Stimulated activated effector memory CD8-positive, alpha-beta T cell treated with anti-CD3 and anti-CD28 coated beads, Interleukin-12 subunit alpha, Interleukin-12 subunit beta, amount 100 ng/mL, for 72 hours (primary cell): ENCODE data around the gene UBE2J1.
"Not testable (repeated sequence)": the region's sequence is repeated elsewhere in the genome, so short reads cannot be mapped to it uniquely, and the experiment has no call there.

Experiments
- ATAC-seq: fragments of 150-1000 bp; cut with Tn5 transposase; 2 replicates; pipeline ENCODE4 v1.10.0; 2021
- DNase-seq, 2 donors: peaks; one replicate each; pipeline ENCODE4 v3.0.0; 2021 to 2022; ENCODE audit warnings: low spot score in 2 of 2
- H3K27ac Mint-ChIP-seq: one replicate; pipeline ENCODE4 v1.8.0; 2022; ENCODE audit warnings: mild to moderate bottlenecking, mixed read lengths
- H3K36me3 Mint-ChIP-seq: one replicate; pipeline ENCODE4 v1.8.0; 2022; ENCODE audit warnings: mild to moderate bottlenecking, mixed read lengths
- H3K4me1 Mint-ChIP-seq: one replicate; pipeline ENCODE4 v1.8.0; 2022; ENCODE audit warnings: mixed read lengths
- H3K4me3 Mint-ChIP-seq: one replicate; pipeline ENCODE4 v1.8.0; 2022; ENCODE audit warnings: mild to moderate bottlenecking, mixed read lengths
- H3K9me3 Mint-ChIP-seq: one replicate; pipeline ENCODE4 v1.8.0; 2022; ENCODE audit warnings: mixed read lengths

The UBE2J1 gene

DNA sequence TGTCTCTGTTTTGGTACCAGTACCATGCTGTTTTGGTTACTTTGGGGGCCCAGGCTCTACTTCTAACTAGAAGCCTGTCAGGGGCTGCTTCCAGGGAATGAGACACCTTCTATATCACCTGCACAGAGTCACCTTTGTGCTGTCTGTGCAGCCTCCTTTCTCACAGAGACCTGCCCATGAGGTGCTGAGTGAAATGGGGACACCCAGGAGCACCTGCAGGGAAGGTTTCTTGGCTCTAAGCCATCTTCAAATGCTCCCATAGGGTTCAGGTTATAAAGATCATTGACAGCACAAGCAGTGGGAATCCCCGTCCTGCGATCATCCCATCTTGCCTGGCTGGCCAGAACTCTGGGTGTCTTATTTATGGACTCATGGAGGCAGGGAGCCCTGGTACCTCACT lies 56.5 kb downstream of the UBE2J1 start:
- Mint-ChIP-seq H3K9me3 (no peaks in the 10 kb centered on the region), H3K4me3 (no peak overlapping the region), H3K4me1 (peaks cover 20% of the 10 kb centered on the region), H3K36me3 (no peaks in the 10 kb centered on the region), H3K27ac (no peak overlapping the region)
- ATAC-seq (no peak), DNase-seq (no peak)

DNA sequence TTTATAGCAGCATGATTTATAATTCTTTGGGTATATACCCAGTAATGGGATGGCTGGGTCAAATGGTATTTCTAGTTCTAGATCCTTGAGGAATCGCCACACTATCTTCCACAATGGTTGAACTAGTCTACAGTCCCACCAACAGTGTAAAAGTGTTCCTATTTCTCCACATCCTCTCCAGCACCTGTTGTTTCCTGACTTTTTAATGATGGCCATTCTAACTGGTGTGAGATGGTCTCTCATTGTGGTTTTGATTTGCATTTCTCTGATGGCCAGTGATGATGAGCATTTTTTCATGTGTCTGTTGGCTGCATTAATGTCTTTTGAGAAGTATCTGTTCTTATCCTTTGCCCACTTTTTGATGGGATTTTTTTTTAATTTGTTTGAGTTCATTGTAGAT lies 57.4 kb downstream of the UBE2J1 start:
- H3K36me3 Mint-ChIP-seq, H3K27ac Mint-ChIP-seq, H3K9me3 Mint-ChIP-seq, H3K4me3 Mint-ChIP-seq, ATAC-seq: not testable (repeated sequence)
- peaks cover 20% of the 10 kb centered on the region for H3K4me1 Mint-ChIP-seq
- DNase-seq, result peak in 1 of 2 donors; percentile 2

GRCh38 chr6:89291256-89291819 lies 61.2 kb downstream of the UBE2J1 start:
- H3K4me1 Mint-ChIP-seq, result no peaks in the 10 kb centered on the region
- H3K36me3 Mint-ChIP-seq, result no peaks in the 10 kb centered on the region
- no peak overlapping the region for H3K4me3 Mint-ChIP-seq
- no peak for DNase-seq
- no peak overlapping the region for H3K27ac Mint-ChIP-seq
- H3K9me3 Mint-ChIP-seq, result no peaks in the 10 kb centered on the region
- ATAC-seq, result no peak

DNA sequence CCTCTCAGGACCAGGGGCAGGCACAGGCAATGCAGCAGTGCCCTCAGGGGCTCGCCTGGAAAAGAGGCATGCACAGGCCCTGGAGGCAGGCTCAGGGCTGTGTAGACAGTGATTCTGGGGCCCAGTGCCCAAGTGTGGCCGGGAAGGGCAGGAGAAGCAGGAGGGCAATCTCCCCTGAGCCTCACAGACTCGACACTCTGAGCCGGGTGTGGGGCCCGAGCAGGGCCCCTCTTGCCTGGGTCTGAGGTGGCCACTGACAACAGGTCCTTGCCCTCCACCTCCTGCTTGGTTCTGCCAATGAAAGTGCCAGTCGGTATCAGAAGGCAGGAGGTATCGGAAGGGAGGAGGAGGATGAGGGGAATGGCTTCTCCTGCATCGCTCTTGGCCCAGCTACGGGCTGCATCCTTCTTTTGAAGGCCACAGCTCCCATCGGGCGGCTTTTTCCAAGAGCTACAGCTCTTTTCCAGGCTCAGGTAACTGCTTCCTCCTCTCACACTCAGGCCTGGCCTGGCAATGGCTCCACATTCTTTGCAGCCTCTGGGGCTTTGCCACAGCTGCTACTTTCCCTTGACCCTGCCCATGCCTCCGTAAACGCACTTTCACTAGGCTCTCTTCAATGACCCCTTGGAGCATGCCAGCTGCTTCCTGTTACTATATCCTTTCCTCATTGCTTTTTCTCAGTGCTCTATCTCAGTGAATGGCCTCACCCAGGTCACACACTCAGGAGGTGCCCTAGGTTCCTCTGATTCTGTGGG lies 61.9 kb downstream of the UBE2J1 start:
- no peak for DNase-seq
- no peaks in the 10 kb centered on the region for H3K36me3 Mint-ChIP-seq
- ATAC-seq, result peak; percentile 36
- no peak overlapping the region for H3K27ac Mint-ChIP-seq
- no peaks in the 10 kb centered on the region for H3K4me1 Mint-ChIP-seq
- H3K4me3 Mint-ChIP-seq, result no peak overlapping the region
- no peaks in the 10 kb centered on the region for H3K9me3 Mint-ChIP-seq

GRCh38 chr6:89289710-89290109 lies 62.8 kb downstream of the UBE2J1 start:
- Mint-ChIP-seq H3K4me1 (no peaks in the 10 kb centered on the region), H3K27ac (no peak overlapping the region), H3K4me3 (no peak overlapping the region), H3K36me3 (no peaks in the 10 kb centered on the region), H3K9me3 (no peaks in the 10 kb centered on the region)
- ATAC-seq (no peak), DNase-seq (no peak)

- no peaks in the 10 kb centered on the region for H3K9me3 Mint-ChIP-seq
- DNase-seq (no peak), ATAC-seq (peak; percentile 11)
- H3K36me3 Mint-ChIP-seq, result no peaks in the 10 kb centered on the region
- no peak overlapping the region for H3K4me3 Mint-ChIP-seq
- no peak overlapping the region for H3K27ac Mint-ChIP-seq
- H3K4me1 Mint-ChIP-seq, result no peaks in the 10 kb centered on the region
Measured at GRCh38 chr6:89287351-89288028, 65.0 kb downstream of the UBE2J1 start.

DNA sequence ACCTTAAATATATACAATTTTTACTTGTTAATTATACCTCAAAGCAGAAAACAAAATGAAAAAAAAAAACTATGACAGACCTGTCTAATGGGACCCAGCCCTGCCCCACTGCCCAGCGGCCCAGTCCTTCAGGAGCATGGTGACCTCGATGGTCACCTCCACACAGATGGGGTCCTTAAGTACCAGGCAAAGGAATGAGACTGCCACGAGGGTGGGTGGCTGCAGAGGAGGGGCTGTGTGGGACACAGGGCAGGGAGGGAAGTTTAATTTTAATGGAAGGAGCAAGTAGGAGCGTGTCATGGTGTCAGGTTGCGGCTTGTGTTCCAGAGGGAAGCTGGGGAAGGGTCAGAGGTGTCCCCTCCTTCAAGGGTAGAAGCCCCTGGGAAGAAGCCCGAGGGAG lies 66.0 kb downstream of the UBE2J1 start:
- DNase-seq (no peak), ATAC-seq (no peak)
- Mint-ChIP-seq H3K36me3 (no peaks in the 10 kb centered on the region), H3K9me3 (no peaks in the 10 kb centered on the region), H3K27ac (no peak overlapping the region), H3K4me1 (peaks cover 7% of the 10 kb centered on the region), H3K4me3 (no peak overlapping the region)

GRCh38 chr6:89284963-89285735 lies 67.4 kb downstream of the UBE2J1 start:
- no peak overlapping the region for H3K27ac Mint-ChIP-seq
- no peak overlapping the region for H3K4me3 Mint-ChIP-seq
- no peaks in the 10 kb centered on the region for H3K9me3 Mint-ChIP-seq
- no peaks in the 10 kb centered on the region for H3K36me3 Mint-ChIP-seq
- ATAC-seq (no peak), DNase-seq (no peak)
- H3K4me1 Mint-ChIP-seq, result peaks cover 7% of the 10 kb centered on the region

GRCh38 chr6:89284081-89284480 lies 68.4 kb downstream of the UBE2J1 start:
- H3K27ac Mint-ChIP-seq, result no peak overlapping the region
- ATAC-seq (no peak), DNase-seq (no peak)
- no peaks in the 10 kb centered on the region for H3K36me3 Mint-ChIP-seq
- H3K4me3 Mint-ChIP-seq, result no peak overlapping the region
- H3K9me3 Mint-ChIP-seq, result no peaks in the 10 kb centered on the region
- H3K4me1 Mint-ChIP-seq, result peaks cover 7% of the 10 kb centered on the region

DNA sequence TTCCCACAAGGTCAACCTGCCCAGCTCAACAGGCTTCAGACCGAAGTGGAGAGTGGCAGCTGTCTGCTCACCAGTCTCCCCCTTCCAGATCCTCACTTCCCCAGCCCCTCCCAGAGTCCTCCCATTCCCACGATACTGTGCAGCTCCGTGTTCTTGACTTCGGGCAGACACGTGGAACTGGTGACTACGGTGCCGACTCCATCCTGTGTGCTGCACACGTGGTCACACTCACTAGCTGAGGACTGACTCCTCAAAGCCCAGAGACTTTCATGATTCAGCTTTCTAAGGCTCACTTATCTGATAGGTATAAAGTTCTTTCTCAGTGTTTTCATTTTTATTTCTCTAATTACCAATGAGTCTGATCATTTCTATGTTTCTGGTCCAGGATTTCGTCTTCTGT lies 69.8 kb downstream of the UBE2J1 start:
- H3K36me3 Mint-ChIP-seq, result no peaks in the 10 kb centered on the region
- no peaks in the 10 kb centered on the region for H3K9me3 Mint-ChIP-seq
- DNase-seq (no peak), ATAC-seq (no peak)
- H3K4me3 Mint-ChIP-seq, result no peak overlapping the region
- peaks cover 7% of the 10 kb centered on the region for H3K4me1 Mint-ChIP-seq
- H3K27ac Mint-ChIP-seq, result no peak overlapping the region

DNA sequence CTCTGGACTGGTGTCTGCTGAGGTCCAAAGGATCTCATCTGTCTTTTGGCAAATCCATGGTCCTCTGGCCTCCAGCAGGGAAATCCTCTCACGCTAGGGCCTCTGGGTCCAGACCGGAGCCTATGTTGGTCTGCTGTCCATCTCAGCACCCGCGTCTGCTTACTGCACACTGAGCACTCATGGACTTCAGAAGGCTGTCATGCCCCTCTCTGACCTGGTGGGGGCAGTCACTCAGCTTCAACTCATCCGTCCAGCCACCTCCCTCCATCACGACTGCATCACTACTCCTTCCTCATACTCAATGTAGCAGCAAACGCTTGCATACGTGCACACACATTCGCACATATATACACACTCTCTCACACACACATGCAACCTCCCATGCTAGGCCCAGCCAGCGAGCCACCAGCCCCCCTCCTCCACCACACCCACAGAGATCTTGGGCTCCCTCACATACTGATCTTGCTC lies 70.7 kb downstream of the UBE2J1 start:
- ATAC-seq (peak; percentile 79), DNase-seq (peak in 1 of 2 donors; percentile 73)
- Mint-ChIP-seq H3K9me3 (no peaks in the 10 kb centered on the region), H3K4me1 (peaks cover 7% of the 10 kb centered on the region), H3K36me3 (no peaks in the 10 kb centered on the region), H3K4me3 (no peak overlapping the region), H3K27ac (no peak overlapping the region)

DNA sequence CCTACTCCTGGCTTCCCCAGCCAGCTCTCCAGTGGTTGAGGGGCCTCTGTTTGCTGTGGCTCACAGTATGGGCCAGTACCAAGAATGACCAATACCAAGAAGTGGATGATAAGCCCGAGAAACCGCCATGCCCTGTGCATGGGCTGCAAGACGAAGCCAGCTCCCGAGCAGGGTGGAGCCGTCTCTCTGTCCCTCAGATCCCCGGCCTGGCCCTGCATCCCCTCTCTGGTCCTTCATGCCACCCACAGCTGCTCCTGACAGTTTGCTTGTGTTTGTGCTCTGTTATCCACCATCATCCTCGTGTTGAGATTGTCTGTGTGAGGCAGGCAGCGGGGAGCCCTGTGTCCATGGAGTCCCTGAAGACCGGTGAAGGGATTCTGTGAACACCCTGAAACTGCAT lies 73.6 kb downstream of the UBE2J1 start:
- DNase-seq, result no peak
- H3K4me3 Mint-ChIP-seq, result no peak overlapping the region
- H3K9me3 Mint-ChIP-seq, result no peaks in the 10 kb centered on the region
- H3K27ac Mint-ChIP-seq, result no peak overlapping the region
- ATAC-seq, result no peak
- H3K4me1 Mint-ChIP-seq, result peaks cover 7% of the 10 kb centered on the region
- H3K36me3 Mint-ChIP-seq, result no peaks in the 10 kb centered on the region
